DND-41 (cell line): ENCODE results near the gene PPOX.

Source experiments
- EZH2 ChIP-seq: IDR thresholded peaks from 3 replicates; pipeline ENCODE4 v1.6.1; 2012; ENCODE audit warnings: borderline replicate concordance, low read depth, mild to moderate bottlenecking, moderate library complexity, low read length, inconsistent platforms; ENCODE audit not compliant: severe bottlenecking
- TF ChIP-seq, protein P1 (sequence below): IDR thresholded peaks from 2 replicates; pipeline ENCODE4 v1.5.1; 2012; ENCODE audit warnings: borderline replicate concordance, low read length, moderate library complexity, mild to moderate bottlenecking; ENCODE audit not compliant: poor library complexity, severe bottlenecking; ENCODE audit errors: extremely low read depth

DNA sequence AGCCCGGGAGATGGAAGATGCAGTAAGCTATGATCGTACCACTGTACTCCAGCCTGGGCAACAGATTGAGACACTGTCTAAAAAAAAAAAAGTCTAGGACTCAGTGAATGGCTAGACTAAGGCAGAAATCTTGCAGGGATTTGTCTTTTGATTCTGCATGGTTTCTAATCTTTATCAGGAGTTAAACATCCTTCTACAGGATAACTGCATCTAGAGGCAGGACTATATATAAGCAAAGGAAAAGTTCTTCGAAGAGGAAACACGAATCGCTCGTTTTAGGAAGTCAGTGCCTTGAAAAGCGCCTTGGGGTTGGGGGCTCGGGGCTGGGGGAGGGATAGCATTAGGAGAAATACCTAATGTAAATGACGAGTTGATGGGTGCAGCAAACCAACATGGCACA is 13.1 kb upstream of the PPOX start:
- TF ChIP-seq, protein P1, sequence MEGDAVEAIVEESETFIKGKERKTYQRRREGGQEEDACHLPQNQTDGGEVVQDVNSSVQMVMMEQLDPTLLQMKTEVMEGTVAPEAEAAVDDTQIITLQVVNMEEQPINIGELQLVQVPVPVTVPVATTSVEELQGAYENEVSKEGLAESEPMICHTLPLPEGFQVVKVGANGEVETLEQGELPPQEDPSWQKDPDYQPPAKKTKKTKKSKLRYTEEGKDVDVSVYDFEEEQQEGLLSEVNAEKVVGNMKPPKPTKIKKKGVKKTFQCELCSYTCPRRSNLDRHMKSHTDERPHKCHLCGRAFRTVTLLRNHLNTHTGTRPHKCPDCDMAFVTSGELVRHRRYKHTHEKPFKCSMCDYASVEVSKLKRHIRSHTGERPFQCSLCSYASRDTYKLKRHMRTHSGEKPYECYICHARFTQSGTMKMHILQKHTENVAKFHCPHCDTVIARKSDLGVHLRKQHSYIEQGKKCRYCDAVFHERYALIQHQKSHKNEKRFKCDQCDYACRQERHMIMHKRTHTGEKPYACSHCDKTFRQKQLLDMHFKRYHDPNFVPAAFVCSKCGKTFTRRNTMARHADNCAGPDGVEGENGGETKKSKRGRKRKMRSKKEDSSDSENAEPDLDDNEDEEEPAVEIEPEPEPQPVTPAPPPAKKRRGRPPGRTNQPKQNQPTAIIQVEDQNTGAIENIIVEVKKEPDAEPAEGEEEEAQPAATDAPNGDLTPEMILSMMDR = no peak
- no peak for TF ChIP-seq EZH2
